ENCODE results near the gene NKRF.

DNA sequence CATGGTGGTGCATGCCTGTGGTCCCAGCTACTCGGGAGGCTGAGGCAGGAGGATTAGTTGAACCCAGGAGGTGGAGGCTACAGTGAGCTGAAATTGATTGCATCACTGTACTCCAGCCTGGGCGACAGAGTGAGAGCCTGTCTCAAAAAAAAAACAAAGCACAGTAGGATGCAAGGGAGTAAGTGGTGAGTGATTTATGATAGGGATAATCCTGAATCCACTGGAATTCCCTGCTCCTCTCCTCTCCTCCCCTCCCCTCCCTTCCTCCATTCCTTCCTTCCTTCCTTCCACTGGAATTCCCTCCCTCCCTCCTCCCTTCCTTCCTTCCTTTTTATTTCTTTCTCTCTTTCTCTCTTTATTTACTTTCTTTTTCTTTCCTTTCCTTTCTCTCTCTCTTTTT is 40.9 kb upstream of the NKRF start:
- TF ChIP-seq MAFK (IDR thresholded peaks at IDR 0.05; ENCODE audit: low read length) (no peak), GATA2 (CRISPR knock-in tag; IDR thresholded peaks at IDR 0.05) (no peak), SRSF1 (IDR thresholded peaks at IDR 0.05; ENCODE audit: low read depth, low read length) (no peak), CTCF (IDR thresholded peaks at IDR 0.05 in 2 of 3, conservative IDR thresholded peaks at IDR 0.05 in 1 of 3; ENCODE audit: insufficient read depth in 2 of 3, low read depth in 1 of 3, low read length in 3 of 3) (no peak), SP2 (IDR thresholded peaks at IDR 0.05; ENCODE audit: extremely low read depth, low read depth, low read length, poor library complexity, severe bottlenecking) (no peak), TAF1 (IDR thresholded peaks at IDR 0.05; ENCODE audit: control insufficient read depth, extremely low read depth, insufficient read depth, low read length, severe bottlenecking) (no peak)
- TF ChIP-seq, protein P1, sequence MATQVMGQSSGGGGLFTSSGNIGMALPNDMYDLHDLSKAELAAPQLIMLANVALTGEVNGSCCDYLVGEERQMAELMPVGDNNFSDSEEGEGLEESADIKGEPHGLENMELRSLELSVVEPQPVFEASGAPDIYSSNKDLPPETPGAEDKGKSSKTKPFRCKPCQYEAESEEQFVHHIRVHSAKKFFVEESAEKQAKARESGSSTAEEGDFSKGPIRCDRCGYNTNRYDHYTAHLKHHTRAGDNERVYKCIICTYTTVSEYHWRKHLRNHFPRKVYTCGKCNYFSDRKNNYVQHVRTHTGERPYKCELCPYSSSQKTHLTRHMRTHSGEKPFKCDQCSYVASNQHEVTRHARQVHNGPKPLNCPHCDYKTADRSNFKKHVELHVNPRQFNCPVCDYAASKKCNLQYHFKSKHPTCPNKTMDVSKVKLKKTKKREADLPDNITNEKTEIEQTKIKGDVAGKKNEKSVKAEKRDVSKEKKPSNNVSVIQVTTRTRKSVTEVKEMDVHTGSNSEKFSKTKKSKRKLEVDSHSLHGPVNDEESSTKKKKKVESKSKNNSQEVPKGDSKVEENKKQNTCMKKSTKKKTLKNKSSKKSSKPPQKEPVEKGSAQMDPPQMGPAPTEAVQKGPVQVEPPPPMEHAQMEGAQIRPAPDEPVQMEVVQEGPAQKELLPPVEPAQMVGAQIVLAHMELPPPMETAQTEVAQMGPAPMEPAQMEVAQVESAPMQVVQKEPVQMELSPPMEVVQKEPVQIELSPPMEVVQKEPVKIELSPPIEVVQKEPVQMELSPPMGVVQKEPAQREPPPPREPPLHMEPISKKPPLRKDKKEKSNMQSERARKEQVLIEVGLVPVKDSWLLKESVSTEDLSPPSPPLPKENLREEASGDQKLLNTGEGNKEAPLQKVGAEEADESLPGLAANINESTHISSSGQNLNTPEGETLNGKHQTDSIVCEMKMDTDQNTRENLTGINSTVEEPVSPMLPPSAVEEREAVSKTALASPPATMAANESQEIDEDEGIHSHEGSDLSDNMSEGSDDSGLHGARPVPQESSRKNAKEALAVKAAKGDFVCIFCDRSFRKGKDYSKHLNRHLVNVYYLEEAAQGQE (IDR thresholded peaks at IDR 0.05; ENCODE audit: borderline replicate concordance): no peak
- TF ChIP-seq, protein P1 (CRISPR knock-in tag; IDR thresholded peaks at IDR 0.05; ENCODE audit: low read depth): no peak
